OCI-LY3 (cell line): ENCODE results near the gene CD99L2.
"Not testable (repeated sequence)": the region's sequence is repeated elsewhere in the genome, so short reads cannot be mapped to it uniquely, and the experiment has no call there.

Source experiments
- H2AFZ ChIP-seq: fragments of 200-600, 300-600 bp; shearing (Covaris generic); 2 replicates; pipeline ENCODE4 v1.6.0; 2014; ENCODE audit warnings: antibody characterized with exemption, low read depth, low read length
- H3K27ac ChIP-seq: fragments of 200-600, 300-600 bp; sonication (generic); 2 replicates; pipeline ENCODE4 v1.5.1; 2014; ENCODE audit warnings: mild to moderate bottlenecking, low read length, moderate library complexity, mixed read lengths
- H3K27me3 ChIP-seq: fragments of 200-600, 300-600 bp; sonication (generic); 2 replicates; pipeline ENCODE4 v1.6.1; 2014; ENCODE audit warnings: low read depth, low read length, mixed read lengths
- H3K36me3 ChIP-seq: fragments of 200-600, 300-600 bp; sonication (generic); replicated peaks from 2 replicates; pipeline ENCODE3; 2014; ENCODE audit warnings: low read depth, low read length, mixed read lengths
- H3K4me1 ChIP-seq: fragments of 300-600, 200-600 bp; sonication (generic); 2 replicates; pipeline ENCODE4 v1.6.1; 2014; ENCODE audit warnings: low read length, mixed read lengths
- H3K4me2 ChIP-seq: fragments of 200-600, 300-600 bp; sonication (generic); 2 replicates; pipeline ENCODE4 v1.6.1; 2014; ENCODE audit warnings: low read length, mixed read lengths
- H3K4me3 ChIP-seq: fragments of 300-600, 200-600 bp; sonication (generic); 2 replicates; pipeline ENCODE4 v1.5.1; 2014; ENCODE audit warnings: antibody characterized with exemption, mild to moderate bottlenecking, low read length, moderate library complexity
- H3K79me2 ChIP-seq: fragments of 300-600, 200-600 bp; shearing (Covaris generic); 2 replicates; pipeline ENCODE4 v1.6.1; 2014; ENCODE audit warnings: mild to moderate bottlenecking, low read length, mixed read lengths
- H3K9ac ChIP-seq: fragments of 300-600, 200-600 bp; shearing (Covaris generic); 2 replicates; pipeline ENCODE4 v1.6.0; 2014; ENCODE audit warnings: mild to moderate bottlenecking, low read length, moderate library complexity
- H3K9me3 ChIP-seq: fragments of 200-600, 300-600 bp; shearing (Covaris generic); 2 replicates; pipeline ENCODE4 v1.6.1; 2014; ENCODE audit warnings: low read length, mixed read lengths; ENCODE audit not compliant: insufficient read depth
- H4K20me1 ChIP-seq: fragments of 200-600, 300-600 bp; sonication (generic); 2 replicates; pipeline ENCODE4 v1.6.1; 2016; ENCODE audit warnings: low read length, mixed read lengths; ENCODE audit not compliant: insufficient read depth
- CTCF ChIP-seq: fragments of 200-600, 300-600 bp; sonication (generic); IDR thresholded peaks from 2 replicates; pipeline ENCODE4 v1.5.1; 2014; ENCODE audit warnings: antibody characterized with exemption, low read length, low read depth
- EZH2phosphoT487 ChIP-seq: fragments of 200-600 bp; shearing (Covaris generic); IDR thresholded peaks from 2 replicates; pipeline ENCODE4 v1.6.1; 2018; ENCODE audit warnings: antibody characterized with exemption, mixed run types, low read depth

CD99L2 gene

GRCh38 chrX:150831863-150832262 lies 66.6 kb downstream of the CD99L2 start:
- no peak overlapping the region for H3K4me2 ChIP-seq
- H4K20me1 ChIP-seq, result no peaks in the 10 kb centered on the region
- H3K36me3 ChIP-seq, result no peaks in the 10 kb centered on the region
- no peak overlapping the region for H3K9ac ChIP-seq
- no peaks in the 10 kb centered on the region for H3K4me1 ChIP-seq
- no peaks in the 10 kb centered on the region for H3K9me3 ChIP-seq
- no peak overlapping the region for H3K27ac ChIP-seq
- no peak for TF ChIP-seq EZH2phosphoT487
- no peak for TF ChIP-seq CTCF
- no peak overlapping the region for H3K4me3 ChIP-seq
- H2AFZ ChIP-seq, result no peak overlapping the region
- no peaks in the 10 kb centered on the region for H3K79me2 ChIP-seq
- H3K27me3 ChIP-seq, result no peaks in the 10 kb centered on the region

DNA sequence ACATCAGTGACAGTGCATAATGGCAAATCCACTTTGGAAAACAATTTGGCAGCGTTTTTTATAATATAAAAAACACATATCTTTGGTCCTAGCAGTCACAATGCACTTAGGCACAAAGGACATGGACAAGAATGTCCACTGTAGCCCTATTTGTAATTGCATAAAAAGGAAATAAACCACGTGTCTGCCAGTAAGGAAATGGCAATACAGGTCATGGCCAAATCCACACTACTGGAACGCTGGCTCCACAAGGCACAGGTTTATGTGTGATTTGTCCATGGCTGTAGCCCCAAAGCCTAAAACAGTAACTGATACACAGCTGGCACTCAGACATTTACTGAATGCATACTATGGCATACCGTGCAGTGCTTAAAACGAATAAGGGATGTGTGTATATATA lies 69.7 kb downstream of the CD99L2 start:
- H3K4me3 ChIP-seq, result no peak overlapping the region
- TF ChIP-seq CTCF (no peak), EZH2phosphoT487 (no peak)
- no peak overlapping the region for H2AFZ ChIP-seq
- no peaks in the 10 kb centered on the region for H4K20me1 ChIP-seq
- H3K27me3 ChIP-seq, result no peaks in the 10 kb centered on the region
- H3K36me3 ChIP-seq, result no peaks in the 10 kb centered on the region
- H3K4me2 ChIP-seq, result no peak overlapping the region
- no peaks in the 10 kb centered on the region for H3K79me2 ChIP-seq
- H3K9me3 ChIP-seq, result no peaks in the 10 kb centered on the region
- H3K9ac ChIP-seq, result no peak overlapping the region
- H3K4me1 ChIP-seq, result no peaks in the 10 kb centered on the region
- no peak overlapping the region for H3K27ac ChIP-seq

GRCh38 chrX:150824352-150824751 lies 74.1 kb downstream of the CD99L2 start:
- not testable (repeated sequence) for H3K4me3 ChIP-seq, H2AFZ ChIP-seq, H3K27ac ChIP-seq, H3K9ac ChIP-seq, H4K20me1 ChIP-seq, H3K36me3 ChIP-seq, H3K4me1 ChIP-seq, H3K9me3 ChIP-seq, H3K4me2 ChIP-seq, H3K79me2 ChIP-seq, H3K27me3 ChIP-seq

DNA sequence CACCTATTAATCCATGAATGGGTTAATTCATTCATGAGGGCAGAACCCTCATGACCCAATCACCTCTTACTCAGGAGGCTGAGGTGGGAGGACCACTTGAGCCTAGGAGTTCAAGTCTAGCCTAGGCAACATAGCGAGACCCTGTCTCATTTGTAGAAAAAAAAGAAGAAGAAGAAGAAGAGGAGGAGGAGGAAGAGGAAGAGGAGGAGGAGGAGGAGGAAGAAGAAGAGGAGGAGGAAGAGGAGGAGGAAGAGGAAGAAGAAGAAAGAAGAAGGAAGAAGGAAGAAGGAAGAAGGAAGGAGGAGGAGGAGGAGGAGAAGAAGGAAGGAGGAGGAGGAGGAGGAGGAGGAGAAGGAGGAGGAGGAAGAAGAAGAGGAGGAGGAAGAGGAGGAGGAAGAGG lies 74.6 kb downstream of the CD99L2 start:
- H3K9me3 ChIP-seq, H2AFZ ChIP-seq, H3K4me2 ChIP-seq, H3K4me1 ChIP-seq, H3K9ac ChIP-seq, H3K27me3 ChIP-seq, H3K36me3 ChIP-seq, H3K79me2 ChIP-seq, H4K20me1 ChIP-seq, H3K27ac ChIP-seq, H3K4me3 ChIP-seq: not testable (repeated sequence)

DNA sequence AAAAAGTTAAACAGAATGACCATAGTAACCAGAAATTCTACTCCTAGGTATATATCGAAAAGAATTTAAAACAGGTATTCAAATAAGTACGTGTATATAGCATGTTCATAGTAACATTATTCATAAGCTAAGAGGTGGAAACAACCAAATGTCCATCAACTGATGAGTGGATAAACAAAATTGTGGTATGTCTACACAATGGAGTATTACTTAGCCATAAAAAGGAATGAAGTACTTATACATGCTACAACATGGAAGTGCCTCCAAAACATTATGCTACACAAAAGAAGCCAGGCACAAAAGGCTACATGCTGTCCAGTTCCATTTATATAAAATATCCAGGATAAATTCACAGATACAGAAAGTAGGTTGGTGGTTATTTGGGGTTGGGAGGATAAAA lies 76.5 kb downstream of the CD99L2 start:
- no peak overlapping the region for H3K9ac ChIP-seq
- no peaks in the 10 kb centered on the region for H3K9me3 ChIP-seq
- no peak overlapping the region for H2AFZ ChIP-seq
- no peaks in the 10 kb centered on the region for H3K79me2 ChIP-seq
- no peak overlapping the region for H3K4me3 ChIP-seq
- H3K4me1 ChIP-seq, result no peaks in the 10 kb centered on the region
- TF ChIP-seq CTCF (no peak), EZH2phosphoT487 (no peak)
- no peak overlapping the region for H3K4me2 ChIP-seq
- no peak overlapping the region for H3K27ac ChIP-seq
- H3K36me3 ChIP-seq, result no peaks in the 10 kb centered on the region
- H3K27me3 ChIP-seq, result no peaks in the 10 kb centered on the region
- H4K20me1 ChIP-seq, result no peaks in the 10 kb centered on the region
